Transverse colon (tissue), 4 donors: Measurements from ENCODE around the gene N4BP2L2. TPM values are rescaled to one million over a fixed set of nuclear protein-coding genes. Genes with fewer than 3 reads are reported as not detected.

Experiments used
- DNase-seq: peaks from one replicate; pipeline ENCODE4 v3.0.0-alpha.2; 2019
- H3K27ac ChIP-seq, 4 donors: fragments of 200-600 bp; sonication (generic); 2 replicates each; pipeline ENCODE4 v1.5.1; 2016 to 2018; ENCODE audit warnings: inconsistent platforms in 4 of 4
- H3K27me3 ChIP-seq: fragments of 200-600 bp; sonication (generic); 2 replicates; pipeline ENCODE4 v1.5.1; 2017; ENCODE audit warnings: inconsistent platforms
- H3K36me3 ChIP-seq, 4 donors: fragments of 200-600 bp; sonication (generic); 2 replicates each; pipeline ENCODE4 v1.5.1; 2017 to 2019; ENCODE audit warnings: inconsistent platforms in 4 of 4
- H3K4me1 ChIP-seq, 4 donors: fragments of 200-600 bp; sonication (generic); 2 replicates each; pipeline ENCODE4 v1.5.1; 2017 to 2020; ENCODE audit warnings: inconsistent platforms in 4 of 4
- H3K4me3 ChIP-seq, 4 donors: fragments of 200-600 bp; sonication (generic); 1 replicate in 1 of 4; 2 replicates in 3 of 4; pipeline versions ENCODE4 v1.5.1 to v1.6.1; 2017 to 2019; ENCODE audit warnings: inconsistent platforms in 4 of 4
- H3K9me3 ChIP-seq, 2 donors: fragments of 200-600 bp; sonication (generic); 2 replicates each; pipeline ENCODE4 v1.5.1; 2017 to 2019; ENCODE audit warnings: inconsistent platforms in 2 of 2
- EP300 ChIP-seq: sonication (generic); formaldehyde crosslinking; IDR thresholded peaks from one replicate; pipeline ENCODE4 v1.6.1; 2017; ENCODE audit warnings: antibody characterized with exemption, low read depth
- POLR2A ChIP-seq: fragments of 450-650 bp; IDR thresholded peaks from one replicate; pipeline ENCODE4 v1.6.1; 2016; ENCODE audit warnings: antibody characterized with exemption, mild to moderate bottlenecking, moderate library complexity
- POLR2AphosphoS5 ChIP-seq, 3 donors: sonication (generic); formaldehyde crosslinking; IDR thresholded peaks; one replicate each; pipeline ENCODE4 v1.6.1; 2016; ENCODE audit warnings: antibody characterized with exemption in 3 of 3
- WGBS, 2 donors: methylation state at CpG; one replicate each; pipeline ENCODE4 v1.1.5; 2018; ENCODE audit warnings: low coverage in 1 of 2; 5-methylcytosine and 5-hydroxymethylcytosine counted together
- in situ Hi-C, 4 donors: fragments of 200-750 bp; cut with MboI; loops; one replicate each; pipeline versions ENCODE4 v1.15.0 to v1.15.1; 2017; ENCODE audit warnings: low sequenced_read_pairs in 3 of 4, low pct_ligation_motif_present in 1 of 4, low pct_unique_long_range_greater_than_20kb in 1 of 4
- intact Hi-C: fragments of 100-400 bp; cut with DNase I; formaldehyde crosslinking; loops from one replicate; pipeline ENCODE4 v1.15.1; 2023; ENCODE audit warnings: low total_unique reads
- total RNA-seq, 4 donors: library from RNA; depleted of rRNA; stranded (reverse); fragments of >200 nt; gene quantifications; one replicate each; pipeline ENCODE4 v1.1.0, GENCODE V29; 2016
- TF ChIP-seq, protein P1 (sequence below), 5 experiments: fragments of 200-600 bp in 3 of 5; fragments of 450-650 bp in 2 of 5; sonication (generic) in 3 of 5; IDR thresholded peaks; 1 replicate in 2 of 5; 2 replicates in 3 of 5; pipeline ENCODE4 v1.5.1; 2016 to 2017; ENCODE audit warnings: antibody characterized with exemption in 5 of 5, inconsistent platforms in 3 of 5, mild to moderate bottlenecking in 2 of 5, moderate library complexity in 1 of 5

N4BP2L2 gene
- total RNA-seq, 4 donors from 2014 or later = 64.0 to 231 (median 123) TPM

DNA sequence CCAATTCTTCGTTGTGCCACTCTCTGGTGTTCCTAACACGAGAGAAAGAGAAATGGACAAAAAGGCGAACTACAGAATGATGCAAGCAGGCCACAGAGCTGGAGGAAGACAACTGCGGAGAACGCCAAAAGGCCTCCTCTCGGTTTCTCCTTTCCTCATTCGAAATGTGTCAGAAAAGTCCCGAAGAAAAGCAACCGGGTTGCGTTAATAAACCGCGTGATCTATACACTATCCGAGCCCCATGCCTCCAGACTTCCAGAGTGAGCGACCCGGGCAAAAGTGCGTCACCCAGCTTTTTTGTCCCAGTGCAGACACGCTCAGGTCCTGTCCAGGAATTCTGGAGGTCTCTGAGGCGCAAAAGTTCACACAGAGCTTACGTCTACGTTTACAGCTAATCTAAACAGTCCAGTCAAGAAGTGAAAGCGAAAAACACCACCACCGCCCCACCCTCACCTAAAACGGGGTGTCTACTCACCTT lies 413 bp downstream of the N4BP2L2 start:
- TF ChIP-seq, protein P1, sequence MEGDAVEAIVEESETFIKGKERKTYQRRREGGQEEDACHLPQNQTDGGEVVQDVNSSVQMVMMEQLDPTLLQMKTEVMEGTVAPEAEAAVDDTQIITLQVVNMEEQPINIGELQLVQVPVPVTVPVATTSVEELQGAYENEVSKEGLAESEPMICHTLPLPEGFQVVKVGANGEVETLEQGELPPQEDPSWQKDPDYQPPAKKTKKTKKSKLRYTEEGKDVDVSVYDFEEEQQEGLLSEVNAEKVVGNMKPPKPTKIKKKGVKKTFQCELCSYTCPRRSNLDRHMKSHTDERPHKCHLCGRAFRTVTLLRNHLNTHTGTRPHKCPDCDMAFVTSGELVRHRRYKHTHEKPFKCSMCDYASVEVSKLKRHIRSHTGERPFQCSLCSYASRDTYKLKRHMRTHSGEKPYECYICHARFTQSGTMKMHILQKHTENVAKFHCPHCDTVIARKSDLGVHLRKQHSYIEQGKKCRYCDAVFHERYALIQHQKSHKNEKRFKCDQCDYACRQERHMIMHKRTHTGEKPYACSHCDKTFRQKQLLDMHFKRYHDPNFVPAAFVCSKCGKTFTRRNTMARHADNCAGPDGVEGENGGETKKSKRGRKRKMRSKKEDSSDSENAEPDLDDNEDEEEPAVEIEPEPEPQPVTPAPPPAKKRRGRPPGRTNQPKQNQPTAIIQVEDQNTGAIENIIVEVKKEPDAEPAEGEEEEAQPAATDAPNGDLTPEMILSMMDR (IDR thresholded peaks at IDR 0.05) = no peak
- TF ChIP-seq EP300 (no peak), POLR2A (no peak), POLR2AphosphoS5 (IDR thresholded peaks at IDR 0.05) (no peak)
- Histone ChIP-seq H3K36me3 (peaks cover 0 to 13% (median 0%) of the 10 kb centered on the region in 4 donors), H3K27me3 (no peaks in the 10 kb centered on the region), H3K4me1 (peaks cover 16 to 49% (median 36%) of the 10 kb centered on the region in 4 donors), H3K27ac (peak overlapping the region; percentile 92 to 96 (median 92)), H3K4me3 (peak overlapping the region; percentile 70 to 83 (median 70)), H3K9me3 (no peaks in the 10 kb centered on the region)
- in situ Hi-C loops (no loop called here), intact Hi-C loops (no loop called here)
- no peak for DNase-seq
- WGBS, 2 donors = 0 to 1% methylated on average over 12 to 23 of the region's 23 CpGs

DNA sequence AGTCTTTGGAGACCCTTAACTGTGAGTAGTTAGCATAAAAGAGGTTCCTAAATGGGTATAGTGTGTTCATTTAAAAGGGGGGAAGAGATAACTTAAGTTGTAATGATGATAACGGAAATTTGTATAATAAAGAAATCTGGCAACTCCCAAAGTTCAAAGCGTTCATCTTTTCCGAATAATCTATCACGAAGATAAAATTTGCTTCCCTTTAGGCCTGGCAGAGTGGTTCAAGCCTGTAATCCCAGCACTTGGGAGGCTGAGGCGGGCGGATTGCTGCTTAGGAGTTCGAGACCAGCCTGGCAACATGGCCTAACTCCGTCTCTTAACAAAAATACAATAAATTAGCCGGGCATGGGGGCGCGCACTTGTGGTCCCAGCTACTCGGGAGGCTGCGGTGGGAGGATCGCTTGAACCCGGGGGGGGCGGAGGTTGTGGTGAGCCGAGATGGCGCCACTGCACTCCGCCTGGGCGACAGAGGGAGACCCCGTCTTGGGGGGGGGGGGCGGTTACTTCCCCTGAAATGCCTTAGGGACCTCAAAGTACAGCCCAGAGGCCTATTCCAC lies 934 bp downstream of the N4BP2L2 start:
- Histone ChIP-seq H3K9me3 (no peaks in the 10 kb centered on the region), H3K27ac (peak overlapping the region; percentile 92 to 96 (median 92)), H3K27me3 (no peaks in the 10 kb centered on the region), H3K4me3 (peak overlapping the region; percentile 70 to 83 (median 70)), H3K4me1 (peaks cover 16 to 51% (median 36%) of the 10 kb centered on the region in 4 donors), H3K36me3 (peaks cover 0 to 13% (median 0%) of the 10 kb centered on the region in 4 donors)
- intact Hi-C loops (no loop called here), in situ Hi-C loops (no loop called here)
- no peak for TF ChIP-seq POLR2AphosphoS5 (IDR thresholded peaks at IDR 0.05)
- TF ChIP-seq EP300 = no peak
- TF ChIP-seq, protein P1 (IDR thresholded peaks at IDR 0.05) = no peak
- no peak for TF ChIP-seq POLR2A
- WGBS, 2 donors = 28 to 49% methylated on average over 9 to 11 of the region's 22 CpGs
- DNase-seq = peak; percentile 38

DNA sequence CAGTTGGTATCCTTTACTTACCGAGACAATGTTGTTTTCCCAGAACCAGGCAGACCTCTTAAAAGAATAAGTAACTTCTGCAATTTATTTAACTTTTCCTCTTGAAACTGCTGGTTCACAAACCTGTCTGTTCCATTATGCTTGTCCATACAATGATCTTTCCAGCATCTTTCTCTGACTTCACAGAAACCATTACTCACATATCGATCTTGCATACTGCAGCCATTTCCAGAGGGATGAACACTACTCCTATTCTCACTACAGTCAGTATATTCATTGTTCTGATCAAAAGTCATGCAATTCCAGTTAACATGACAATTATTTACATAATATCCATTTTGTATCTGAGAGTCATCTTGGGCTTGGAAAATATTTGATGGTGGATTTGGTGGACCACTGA lies 2.8 kb downstream of the N4BP2L2 start:
- H3K4me1 ChIP-seq = peaks cover 19 to 66% (median 47%) of the 10 kb centered on the region in 4 donors
- intact Hi-C loops = no loop called here
- H3K27ac ChIP-seq = no peak overlapping the region
- peaks cover 0 to 13% (median 0%) of the 10 kb centered on the region in 4 donors for H3K36me3 ChIP-seq
- no peaks in the 10 kb centered on the region for H3K27me3 ChIP-seq
- no peaks in the 10 kb centered on the region for H3K9me3 ChIP-seq
- 92 to 93% methylated on average over 1 to 2 of the region's 2 CpGs for WGBS, 2 donors
- no peak for TF ChIP-seq EP300
- TF ChIP-seq, protein P1 (IDR thresholded peaks at IDR 0.05) = no peak
- TF ChIP-seq POLR2AphosphoS5 (IDR thresholded peaks at IDR 0.05) = no peak
- TF ChIP-seq POLR2A = no peak
- DNase-seq = no peak
- in situ Hi-C loops = no loop called here
- H3K4me3 ChIP-seq = no peak overlapping the region

DNA sequence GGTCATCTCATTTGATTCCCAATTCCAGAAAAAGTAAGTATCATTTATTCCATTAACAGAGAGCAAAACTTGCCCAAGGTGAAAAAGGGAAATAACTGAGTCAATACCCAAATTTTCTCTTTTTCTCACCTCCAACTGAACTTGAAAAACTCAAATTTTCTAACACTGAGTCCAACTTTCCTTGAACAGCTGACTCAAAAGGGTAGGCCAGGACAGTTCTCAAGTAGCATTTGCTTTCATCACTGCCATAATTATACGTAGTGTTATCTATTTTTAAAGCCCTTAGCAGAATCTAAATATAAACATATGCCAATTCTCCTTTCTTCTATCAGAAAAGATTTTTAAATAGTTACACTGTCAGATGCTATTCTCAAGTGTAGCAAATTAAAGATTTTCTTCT lies 3.5 kb downstream of the N4BP2L2 start:
- intact Hi-C loops = no loop called here
- no peaks in the 10 kb centered on the region for H3K27me3 ChIP-seq
- no peak overlapping the region for H3K4me3 ChIP-seq
- H3K27ac ChIP-seq = no peak overlapping the region
- in situ Hi-C loops = no loop called here
- peaks cover 19 to 71% (median 48%) of the 10 kb centered on the region in 4 donors for H3K4me1 ChIP-seq
- peaks cover 0 to 13% (median 0%) of the 10 kb centered on the region in 4 donors for H3K36me3 ChIP-seq
- TF ChIP-seq, protein P1 (IDR thresholded peaks at IDR 0.05) = no peak
- TF ChIP-seq POLR2A (no peak), POLR2AphosphoS5 (IDR thresholded peaks at IDR 0.05) (no peak), EP300 (no peak)
- no peak for DNase-seq
- H3K9me3 ChIP-seq = no peaks in the 10 kb centered on the region
- 34 to 60% methylated on average over 1 of the region's 1 CpG for WGBS, 2 donors
